Keratinocyte (primary cell): Measurements from ENCODE around the gene KLF2. TPM values are rescaled to one million over a fixed set of nuclear protein-coding genes. Genes with fewer than 3 reads are reported as not detected.
"Not testable (repeated sequence)": the region's sequence is repeated elsewhere in the genome, so short reads cannot be mapped to it uniquely, and the experiment has no call there.

Experiments used
- DNase-seq: peaks from one replicate; pipeline ENCODE4 v3.0.0-alpha.2; 2011; ENCODE audit warnings: low read depth, missing footprints, low spot score
- FAIRE-seq: peaks from 2 replicates; lab custom pipeline; 2011; peaks lifted over from hg19 to GRCh38; lab: Jason Lieb, UNC
- H2AFZ ChIP-seq: 2 replicates; pipeline ENCODE4 v1.6.0; 2012; ENCODE audit warnings: low read length, control low read depth, inconsistent platforms; ENCODE audit not compliant: control insufficient read depth
- H3K27ac ChIP-seq: 2 replicates; pipeline ENCODE4 v1.5.1; 2011; ENCODE audit warnings: low read length; ENCODE audit not compliant: control insufficient read depth, insufficient read depth
- H3K27me3 ChIP-seq: 3 replicates; pipeline ENCODE4 v1.6.0; 2011; ENCODE audit warnings: low read length; ENCODE audit not compliant: control insufficient read depth, insufficient read depth; ENCODE audit errors: extremely low read depth
- H3K36me3 ChIP-seq, 2 experiments: 2 replicates in 1 of 2; 3 replicates in 1 of 2; pipeline ENCODE4 v1.5.1; 2011; ENCODE audit warnings: low read length in 2 of 2, mild to moderate bottlenecking in 1 of 2; ENCODE audit not compliant: control insufficient read depth in 2 of 2, insufficient read depth in 2 of 2; ENCODE audit errors: extremely low read depth in 1 of 2
- H3K4me1 ChIP-seq: 3 replicates; pipeline ENCODE4 v1.5.1; 2011; ENCODE audit warnings: low read length; ENCODE audit not compliant: control insufficient read depth, insufficient read depth; ENCODE audit errors: extremely low read depth
- H3K4me2 ChIP-seq: 3 replicates; pipeline ENCODE4 v1.6.0; 2011; ENCODE audit warnings: low read depth, low read length; ENCODE audit not compliant: control insufficient read depth, insufficient read depth; ENCODE audit errors: extremely low read depth
- H3K4me3 ChIP-seq, 3 experiments: fragments of 200-600 bp in 1 of 3; sonication (generic) in 1 of 3; 2 replicates in 2 of 3; 3 replicates in 1 of 3; pipeline ENCODE4 v1.5.1; 2011 to 2016; ENCODE audit warnings: low read length in 3 of 3, mild to moderate bottlenecking in 3 of 3, control low read depth in 2 of 3, inconsistent platforms in 1 of 3, low read depth in 1 of 3, mixed read lengths in 1 of 3, mixed run types in 1 of 3, moderate library complexity in 1 of 3; ENCODE audit not compliant: control insufficient read depth in 2 of 3, insufficient read depth in 2 of 3; ENCODE audit errors: extremely low read depth in 1 of 3
- H3K79me2 ChIP-seq: 2 replicates; pipeline ENCODE4 v1.6.0; 2012; ENCODE audit warnings: low read length; ENCODE audit not compliant: control insufficient read depth, insufficient read depth
- H3K9ac ChIP-seq: 3 replicates; pipeline ENCODE4 v1.6.0; 2011; ENCODE audit warnings: low read length; ENCODE audit not compliant: control insufficient read depth, insufficient read depth; ENCODE audit errors: extremely low read depth
- H3K9me1 ChIP-seq: 3 replicates; pipeline ENCODE4 v1.6.0; 2011; ENCODE audit warnings: low read length; ENCODE audit not compliant: control insufficient read depth, insufficient read depth; ENCODE audit errors: extremely low read depth
- H3K9me3 ChIP-seq: 2 replicates; pipeline ENCODE4 v1.5.1; 2012; ENCODE audit warnings: low read depth, low read length; ENCODE audit not compliant: control insufficient read depth
- H4K20me1 ChIP-seq: 3 replicates; pipeline ENCODE4 v1.6.0; 2011; ENCODE audit warnings: low read length; ENCODE audit not compliant: control insufficient read depth, insufficient read depth; ENCODE audit errors: extremely low read depth
- EZH2 ChIP-seq: IDR thresholded peaks from one replicate; pipeline ENCODE4 v1.6.1; 2012; ENCODE audit warnings: inconsistent platforms, mild to moderate bottlenecking, low read length, moderate library complexity
- dilution Hi-C: fragments of 300-500 bp; cut with MboI; formaldehyde crosslinking; loops from one replicate; pipeline ENCODE4 v1.7.0; 2020; ENCODE audit warnings: low sequenced_read_pairs; ENCODE audit not compliant: extremely low pct_ligation_motif_present
- polyA plus RNA-seq, 5 experiments: library from polyadenylated mRNA; depleted of rRNA in 3 of 5; stranded (reverse) in 3 of 5; stranded (forward) in 1 of 5; unstranded in 1 of 5; fragments of >200 nt; gene quantifications; 1 replicate in 1 of 5; 2 replicates in 3 of 5; 3 replicates in 1 of 5; pipeline versions ENCODE4 v1.2.1 to v1.2.3, GENCODE V29; 2011 to 2012; ENCODE audit warnings: missing spikeins in 2 of 5, low read depth in 1 of 5, low replicate concordance in 1 of 5
- TF ChIP-seq, protein P1 (sequence below), 3 experiments: IDR thresholded peaks in 1 of 3; conservative IDR thresholded peaks in 1 of 3; optimal IDR thresholded peaks in 1 of 3; 2 replicates in 2 of 3; 3 replicates in 1 of 3; pipeline versions ENCODE3 to v1.5.1; 2011; ENCODE audit warnings: low read length in 3 of 3, mild to moderate bottlenecking in 3 of 3, moderate library complexity in 2 of 3, control low read depth in 1 of 3, inconsistent platforms in 1 of 3; ENCODE audit not compliant: insufficient read depth in 2 of 3; ENCODE audit errors: extremely low read depth in 1 of 3

Gene KLF2
- polyA plus RNA-seq, 1 donor (not counting 4 experiments of a cell fraction or from before 2014, with no cell fraction given), result not detected

DNA sequence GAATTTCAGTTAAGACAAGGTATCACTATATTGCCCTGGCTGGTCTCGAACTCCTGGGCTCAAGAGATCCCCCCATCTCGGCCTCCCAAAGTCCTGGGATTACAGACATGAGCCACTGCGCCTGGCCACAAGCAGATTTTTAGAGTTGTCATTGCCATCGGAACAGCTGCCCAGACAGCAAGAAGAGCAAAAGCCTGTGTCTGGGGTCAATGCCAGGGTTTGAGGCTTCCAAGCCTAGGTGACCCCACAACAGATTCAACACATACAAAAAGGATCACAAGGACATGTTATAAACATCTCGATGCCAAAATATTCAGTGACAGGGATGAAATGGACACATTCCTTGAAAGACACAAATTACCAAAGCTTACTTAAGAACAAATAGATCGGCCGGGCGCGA lies 40.1 kb upstream of the KLF2 start:
- H3K27ac ChIP-seq, result no peak overlapping the region

DNA sequence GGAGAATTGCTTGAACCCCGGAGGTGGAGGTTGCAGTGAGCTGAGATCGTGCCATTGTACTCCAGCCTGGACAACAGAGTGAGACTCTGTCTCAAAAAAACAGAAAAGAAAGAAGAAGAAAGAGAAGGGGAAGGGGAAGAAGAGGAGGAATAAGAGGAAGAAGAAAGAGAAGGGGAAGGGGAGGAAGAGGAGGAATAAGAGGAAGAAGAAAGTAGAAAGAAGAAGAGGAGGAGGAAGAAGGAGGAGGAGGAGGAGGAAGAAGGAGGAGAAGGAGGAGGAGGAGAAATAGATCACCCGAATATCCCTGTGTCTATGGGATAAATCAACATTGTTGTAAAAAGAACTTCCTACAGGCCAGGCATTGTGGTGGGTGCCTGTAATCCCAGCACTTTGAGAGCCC lies 39.5 kb upstream of the KLF2 start:
- H3K36me3 ChIP-seq, H4K20me1 ChIP-seq, H3K9me3 ChIP-seq, H3K4me3 ChIP-seq, dilution Hi-C loops, H3K27ac ChIP-seq, H3K4me2 ChIP-seq, FAIRE-seq, H3K79me2 ChIP-seq, H3K9me1 ChIP-seq, H3K4me1 ChIP-seq, DNase-seq, H3K9ac ChIP-seq, H2AFZ ChIP-seq: not testable (repeated sequence)
- H3K27me3 ChIP-seq, result peaks cover 45% of the 10 kb centered on the region

More for the DNA sequence above, 40.1 kb upstream of the KLF2 start:
- Histone ChIP-seq H3K36me3 (no peaks in the 10 kb centered on the region), H3K9ac (no peak overlapping the region), H3K27me3 (peaks cover 45% of the 10 kb centered on the region), H3K4me2 (no peak overlapping the region), H3K9me3 (no peaks in the 10 kb centered on the region), H3K4me1 (no peaks in the 10 kb centered on the region), H3K9me1 (no peaks in the 10 kb centered on the region), H3K4me3 (no peak overlapping the region), H2AFZ (no peak overlapping the region), H3K79me2 (no peaks in the 10 kb centered on the region), H4K20me1 (no peaks in the 10 kb centered on the region)
- TF ChIP-seq, protein P1, sequence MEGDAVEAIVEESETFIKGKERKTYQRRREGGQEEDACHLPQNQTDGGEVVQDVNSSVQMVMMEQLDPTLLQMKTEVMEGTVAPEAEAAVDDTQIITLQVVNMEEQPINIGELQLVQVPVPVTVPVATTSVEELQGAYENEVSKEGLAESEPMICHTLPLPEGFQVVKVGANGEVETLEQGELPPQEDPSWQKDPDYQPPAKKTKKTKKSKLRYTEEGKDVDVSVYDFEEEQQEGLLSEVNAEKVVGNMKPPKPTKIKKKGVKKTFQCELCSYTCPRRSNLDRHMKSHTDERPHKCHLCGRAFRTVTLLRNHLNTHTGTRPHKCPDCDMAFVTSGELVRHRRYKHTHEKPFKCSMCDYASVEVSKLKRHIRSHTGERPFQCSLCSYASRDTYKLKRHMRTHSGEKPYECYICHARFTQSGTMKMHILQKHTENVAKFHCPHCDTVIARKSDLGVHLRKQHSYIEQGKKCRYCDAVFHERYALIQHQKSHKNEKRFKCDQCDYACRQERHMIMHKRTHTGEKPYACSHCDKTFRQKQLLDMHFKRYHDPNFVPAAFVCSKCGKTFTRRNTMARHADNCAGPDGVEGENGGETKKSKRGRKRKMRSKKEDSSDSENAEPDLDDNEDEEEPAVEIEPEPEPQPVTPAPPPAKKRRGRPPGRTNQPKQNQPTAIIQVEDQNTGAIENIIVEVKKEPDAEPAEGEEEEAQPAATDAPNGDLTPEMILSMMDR (optimal IDR thresholded peaks at IDR 0.05 in 1 of 3, IDR thresholded peaks at IDR 0.05 in 1 of 3, conservative IDR thresholded peaks at IDR 0.05 in 1 of 3; ENCODE audit: extremely low read depth in 1 of 3, insufficient read depth in 2 of 3, low read length in 3 of 3), result no peak
- TF ChIP-seq EZH2, result no peak
- FAIRE-seq (no peak), DNase-seq (no peak)
- dilution Hi-C loops, result no loop called here
